ENCODE measurements around the gene FBXO2.

Gene FBXO2

DNA sequence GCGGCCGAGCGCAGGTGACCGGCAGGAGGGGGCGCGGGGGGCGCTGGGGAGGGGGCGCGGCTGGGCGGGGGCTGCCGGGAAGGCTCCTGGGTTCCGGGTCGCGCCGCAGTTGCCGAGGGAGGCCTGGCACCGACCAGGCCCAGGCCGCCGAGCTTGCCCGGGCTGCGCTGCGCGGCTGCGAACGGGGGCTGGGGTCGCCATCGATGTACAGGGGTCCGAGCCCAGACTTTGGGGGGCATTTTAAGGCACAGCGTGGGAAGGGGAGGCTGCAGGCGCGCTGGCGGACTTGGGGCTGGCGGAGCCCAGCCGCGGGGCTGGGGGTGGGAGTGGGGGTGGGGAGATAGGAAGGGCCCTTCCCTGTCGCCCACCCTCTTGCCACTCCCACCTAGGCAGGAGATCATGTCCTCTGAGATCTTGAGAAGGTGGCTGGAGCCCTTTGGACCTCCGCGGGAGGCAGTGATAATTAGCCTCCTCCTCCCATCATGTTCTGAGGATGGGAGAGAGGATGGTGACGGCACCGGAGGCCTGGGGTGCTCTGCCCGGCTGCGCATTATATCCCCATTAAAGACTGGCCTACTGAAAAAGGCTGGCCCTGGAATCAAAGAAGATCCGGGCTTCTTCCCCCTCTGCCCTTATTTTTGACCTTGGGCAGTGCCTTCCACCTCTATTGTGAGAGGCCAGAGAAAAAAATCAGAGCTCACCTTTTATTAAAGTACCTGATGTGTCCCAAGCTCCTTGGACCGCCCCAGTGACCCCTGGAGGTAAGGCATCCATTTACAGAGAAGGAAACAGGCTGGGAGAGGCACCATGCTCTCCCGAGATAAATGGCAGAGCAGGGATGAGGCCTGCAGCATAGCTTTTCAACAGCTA, 945 bp upstream of the FBXO2 start:
- TF ChIP-seq, protein P1, sequence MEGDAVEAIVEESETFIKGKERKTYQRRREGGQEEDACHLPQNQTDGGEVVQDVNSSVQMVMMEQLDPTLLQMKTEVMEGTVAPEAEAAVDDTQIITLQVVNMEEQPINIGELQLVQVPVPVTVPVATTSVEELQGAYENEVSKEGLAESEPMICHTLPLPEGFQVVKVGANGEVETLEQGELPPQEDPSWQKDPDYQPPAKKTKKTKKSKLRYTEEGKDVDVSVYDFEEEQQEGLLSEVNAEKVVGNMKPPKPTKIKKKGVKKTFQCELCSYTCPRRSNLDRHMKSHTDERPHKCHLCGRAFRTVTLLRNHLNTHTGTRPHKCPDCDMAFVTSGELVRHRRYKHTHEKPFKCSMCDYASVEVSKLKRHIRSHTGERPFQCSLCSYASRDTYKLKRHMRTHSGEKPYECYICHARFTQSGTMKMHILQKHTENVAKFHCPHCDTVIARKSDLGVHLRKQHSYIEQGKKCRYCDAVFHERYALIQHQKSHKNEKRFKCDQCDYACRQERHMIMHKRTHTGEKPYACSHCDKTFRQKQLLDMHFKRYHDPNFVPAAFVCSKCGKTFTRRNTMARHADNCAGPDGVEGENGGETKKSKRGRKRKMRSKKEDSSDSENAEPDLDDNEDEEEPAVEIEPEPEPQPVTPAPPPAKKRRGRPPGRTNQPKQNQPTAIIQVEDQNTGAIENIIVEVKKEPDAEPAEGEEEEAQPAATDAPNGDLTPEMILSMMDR (IDR thresholded peaks at IDR 0.05; ENCODE audit: control extremely low read depth, extremely low read depth, low read depth, missing control alignments), result no peak
- ChIA-PET CTCF (interaction anchor here (1.0 to 16.0 kb wide), 6 partner anchors 9 to 618 kb away, joined by 3 to 248 read pairs (median 20); partner anchors contain the start of gene FBXO6), POLR2A (no interaction called here)
- no peak for DNase-seq (ENCODE audit: extremely low spot score)

- DNase-seq (ENCODE audit: extremely low spot score), result no peak
- ChIA-PET CTCF (interaction anchor here (0.6 to 16.0 kb wide), 10 partner anchors 8 to 616 kb away, joined by 3 to 248 read pairs (median 4); partner anchors contain the start of gene FBXO6), POLR2A (interaction anchor here (1.2 kb wide), 1 partner anchor 10 kb away, joined by 3 read pairs; the partner anchor contains the start of gene FBXO6)
- TF ChIP-seq, protein P1 (IDR thresholded peaks at IDR 0.05; ENCODE audit: control extremely low read depth, extremely low read depth, low read depth, missing control alignments), result no peak
Observed at GRCh38 chr1:11653861-11654136, 430 bp downstream of the FBXO2 start.

DNA sequence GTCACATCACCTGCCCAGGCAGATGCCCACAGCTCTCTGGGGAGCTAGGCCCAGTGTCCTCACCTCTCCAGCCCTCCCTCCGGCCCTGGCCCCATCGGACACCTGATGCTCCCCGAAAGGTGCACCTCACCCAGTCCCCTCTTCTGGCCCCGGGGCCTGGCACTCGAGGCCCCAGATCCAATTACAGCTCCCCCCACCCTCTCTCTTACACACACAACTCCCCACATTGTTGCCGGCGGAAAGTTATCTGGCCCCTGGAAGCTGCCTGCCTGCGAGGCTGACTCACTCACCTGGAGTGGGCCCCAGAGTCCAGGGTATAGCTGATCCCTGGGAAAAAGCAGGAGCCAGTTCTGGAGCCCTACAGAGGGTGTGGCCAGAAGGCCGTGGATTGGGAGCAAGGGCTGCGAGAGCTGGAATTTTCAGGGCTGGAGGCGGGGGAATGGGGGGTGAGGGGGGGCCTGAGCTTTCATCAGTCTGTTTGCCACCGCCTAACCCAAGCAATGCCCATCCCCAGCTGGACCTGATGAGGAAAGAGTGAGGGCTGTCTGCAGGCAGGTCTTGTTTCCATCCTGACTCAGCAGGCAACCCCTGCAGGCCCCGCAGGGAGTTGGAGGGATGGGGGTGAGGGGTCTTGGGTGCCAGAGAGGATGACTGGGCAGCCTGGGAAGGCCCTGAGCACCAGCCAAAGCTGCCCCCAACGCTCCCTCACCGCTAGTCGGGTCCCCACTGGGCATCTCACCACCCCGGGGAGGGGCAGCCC, 948 bp downstream of the FBXO2 start:
- POLR2A ChIA-PET, result interaction anchor here (0.5 to 1.2 kb wide), 3 partner anchors 11 to 1430 kb away, joined by 3 to 6 read pairs (median 3); partner anchors contain the start of gene FBXO6
- TF ChIP-seq, protein P1 (IDR thresholded peaks at IDR 0.05; ENCODE audit: control extremely low read depth, extremely low read depth, low read depth, missing control alignments), result no peak
- CTCF ChIA-PET, result interaction anchor here (0.6 to 16.0 kb wide), 12 partner anchors 8 to 616 kb away, joined by 3 to 248 read pairs (median 4); partner anchors contain the start of gene FBXO6
- DNase-seq (ENCODE audit: extremely low spot score), result no peak

DNA sequence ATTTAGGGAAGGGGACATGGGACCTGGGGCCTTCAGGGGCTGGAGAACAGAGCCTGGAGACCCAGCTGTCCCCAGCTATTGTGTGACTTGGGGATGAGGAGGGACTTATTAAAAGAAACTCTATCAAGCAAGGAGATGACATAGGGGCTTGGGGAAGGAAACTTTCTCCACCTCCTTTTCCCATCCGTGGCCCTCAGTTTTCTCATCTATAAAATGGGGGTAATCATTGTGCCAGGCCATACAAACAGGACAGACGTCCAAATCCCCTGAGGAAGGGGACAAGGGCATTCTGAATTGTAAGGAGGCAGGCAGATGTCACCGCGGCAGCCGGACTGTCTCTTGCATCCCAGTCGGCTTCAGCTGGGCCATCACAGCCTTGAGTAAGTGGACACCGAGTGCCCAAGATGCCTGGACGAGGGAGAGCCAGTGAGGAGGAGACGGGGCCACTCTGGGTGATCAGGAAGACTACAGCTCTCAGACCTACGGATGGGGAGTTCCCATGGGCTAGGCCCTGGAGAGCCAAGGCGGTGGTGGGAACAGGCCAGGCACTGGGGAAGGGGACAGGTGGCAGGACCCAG, 1.9 kb downstream of the FBXO2 start:
- ChIA-PET POLR2A (interaction anchor here (0.6 kb wide), 1 partner anchor 621 kb away, joined by 4 read pairs; no protein-coding TSS in a partner anchor), CTCF (interaction anchor here (0.9 to 16.0 kb wide), 8 partner anchors 8 to 615 kb away, joined by 3 to 248 read pairs (median 25); partner anchors contain the start of gene FBXO6)
- TF ChIP-seq, protein P1 (IDR thresholded peaks at IDR 0.05; ENCODE audit: control extremely low read depth, extremely low read depth, low read depth, missing control alignments), result no peak
- no peak for DNase-seq (ENCODE audit: extremely low spot score)

DNA sequence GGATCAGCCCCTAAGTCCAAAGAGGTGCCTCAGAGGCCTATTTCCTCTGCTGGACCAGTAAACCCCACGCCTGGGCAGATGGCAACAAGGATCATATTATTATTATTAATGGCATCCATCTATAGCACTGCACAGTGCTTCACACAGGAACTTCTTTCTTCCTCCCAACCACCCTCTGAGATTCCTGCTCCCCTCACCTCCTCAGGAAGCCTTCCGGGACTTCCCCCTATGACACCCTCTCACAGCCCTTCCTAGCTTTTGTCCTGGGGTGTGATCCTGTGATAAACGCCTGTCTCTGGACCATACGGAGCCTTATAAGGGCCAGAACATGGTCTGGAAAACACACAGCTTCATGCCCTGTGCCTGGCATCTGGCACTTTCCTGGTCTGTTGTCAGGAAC, 3.2 kb downstream of the FBXO2 start:
- DNase-seq (ENCODE audit: extremely low spot score), result no peak
- POLR2A ChIA-PET, result no interaction called here
- TF ChIP-seq, protein P1 (IDR thresholded peaks at IDR 0.05; ENCODE audit: control extremely low read depth, extremely low read depth, low read depth, missing control alignments), result no peak
- CTCF ChIA-PET, result interaction anchor here (0.6 to 16.0 kb wide), 27 partner anchors 7 to 649 kb away, joined by 3 to 248 read pairs (median 4); partner anchors contain the start of gene FBXO6

All from GM10248 (cell line).